SK-N-SH treated with all-trans-retinoic acid at 6 μM for 48 hours (cell line): ENCODE measurements around the gene EEFSEC.

ENCODE experiments used
- ATAC-seq: fragments of 200-7000 bp; cut with Tn5 transposase; 3 replicates; pipeline ENCODE4 v1.9.1; 2020; ENCODE audit warnings: mild to moderate bottlenecking, moderate library complexity
- ARNTL ChIP-seq: fragments of 450-650 bp; formaldehyde crosslinking; IDR thresholded peaks from 2 replicates; pipeline ENCODE4 v1.5.0; 2020; ENCODE audit warnings: low read depth, mild to moderate bottlenecking, moderate library complexity, borderline replicate concordance
- BACH2 ChIP-seq: fragments of 250-450 bp; sonication (Bioruptor Pico); IDR thresholded peaks from 2 replicates; pipeline ENCODE4 v1.9.0; 2021; ENCODE audit warnings: mild to moderate bottlenecking, borderline replicate concordance
- CSRNP3 ChIP-seq: fragments of 250-450 bp; sonication (Bioruptor Pico); IDR thresholded peaks from 2 replicates; pipeline ENCODE4 v1.5.1; 2021; ENCODE audit warnings: mild to moderate bottlenecking, moderate library complexity
- ESRRG ChIP-seq: fragments of 250-450 bp; sonication (Bioruptor Pico); IDR thresholded peaks from 2 replicates; pipeline ENCODE4 v1.6.1; 2021; ENCODE audit warnings: mild to moderate bottlenecking
- GLIS3 ChIP-seq: fragments of 250-450 bp; sonication (Bioruptor Pico); IDR thresholded peaks from 2 replicates; pipeline ENCODE4 v1.5.0; 2020; ENCODE audit warnings: mild to moderate bottlenecking, moderate library complexity
- ISL1 ChIP-seq: fragments of 250-450 bp; sonication (Bioruptor Pico); IDR thresholded peaks from 2 replicates; pipeline ENCODE4 v2.1.2; 2022; ENCODE audit warnings: mild to moderate bottlenecking, moderate library complexity
- OSR1 ChIP-seq: fragments of 250-450 bp; sonication (Bioruptor Pico); IDR thresholded peaks from 2 replicates; pipeline ENCODE4 v1.8.0; 2022; ENCODE audit warnings: moderate library complexity, mild to moderate bottlenecking, inconsistent platforms
- PPARA ChIP-seq: fragments of 250-450 bp; sonication (Bioruptor Pico); IDR thresholded peaks from 2 replicates; pipeline ENCODE4 v1.5.0; 2020; ENCODE audit warnings: mild to moderate bottlenecking, borderline replicate concordance
- RARB ChIP-seq: fragments of 250-450 bp; sonication (Bioruptor Pico); IDR thresholded peaks from 2 replicates; pipeline ENCODE4 v1.8.0; 2021; ENCODE audit warnings: mild to moderate bottlenecking, moderate library complexity
- SNAI2 ChIP-seq: fragments of 250-450 bp; sonication (Bioruptor Pico); IDR thresholded peaks from 2 replicates; pipeline ENCODE4 v1.5.0; 2020; ENCODE audit warnings: mild to moderate bottlenecking, moderate library complexity
- TCF4 ChIP-seq: fragments of 250-450 bp; sonication (Bioruptor Pico); IDR thresholded peaks from 2 replicates; pipeline ENCODE4 v1.8.0; 2021; ENCODE audit warnings: mild to moderate bottlenecking, moderate library complexity, borderline replicate concordance
- ZC3H10 ChIP-seq: fragments of 250-450 bp; sonication (Bioruptor Pico); IDR thresholded peaks from 2 replicates; pipeline ENCODE4 v1.5.1; 2021; ENCODE audit warnings: mild to moderate bottlenecking, moderate library complexity
- ZFP30 ChIP-seq: fragments of 450-650 bp; formaldehyde crosslinking; IDR thresholded peaks from 2 replicates; pipeline ENCODE4 v1.5.0; 2022; ENCODE audit warnings: mild to moderate bottlenecking, moderate library complexity
- ZNF565 ChIP-seq: fragments of 450-650 bp; formaldehyde crosslinking; conservative IDR thresholded peaks from 2 replicates; pipeline ENCODE4 v1.5.0; 2020; ENCODE audit warnings: low read depth, mild to moderate bottlenecking, moderate library complexity
- ZNF70 ChIP-seq: fragments of 450-650 bp; formaldehyde crosslinking; IDR thresholded peaks from 2 replicates; pipeline ENCODE4 v1.5.0; 2020; ENCODE audit warnings: mild to moderate bottlenecking, moderate library complexity
- ZNF8 ChIP-seq: fragments of 450-650 bp; formaldehyde crosslinking; IDR thresholded peaks from 2 replicates; pipeline ENCODE4 v1.5.0; 2020; ENCODE audit warnings: mild to moderate bottlenecking, moderate library complexity
- TF ChIP-seq, protein P1 (sequence below): fragments of 250-450 bp; sonication (Bioruptor Pico); IDR thresholded peaks from 2 replicates; pipeline ENCODE4 v1.5.1; 2020; ENCODE audit warnings: low read depth, mild to moderate bottlenecking, moderate library complexity
- TF ChIP-seq, protein P2 (sequence below): fragments of 250-450 bp; sonication (Bioruptor Pico); IDR thresholded peaks from 2 replicates; pipeline ENCODE4 v1.5.0; 2020; ENCODE audit warnings: mild to moderate bottlenecking, moderate library complexity
- TF ChIP-seq, protein P3 (sequence below): fragments of 250-450 bp; sonication (Bioruptor Pico); IDR thresholded peaks from 2 replicates; pipeline ENCODE4 v1.8.0; 2021; ENCODE audit warnings: low read depth, mild to moderate bottlenecking, moderate library complexity, borderline replicate concordance
- TF ChIP-seq, protein P4 (sequence below): fragments of 250-450 bp; sonication (Bioruptor Pico); IDR thresholded peaks from 2 replicates; pipeline ENCODE4 v1.8.0; 2020; ENCODE audit warnings: mild to moderate bottlenecking, moderate library complexity, borderline replicate concordance

The EEFSEC gene

DNA sequence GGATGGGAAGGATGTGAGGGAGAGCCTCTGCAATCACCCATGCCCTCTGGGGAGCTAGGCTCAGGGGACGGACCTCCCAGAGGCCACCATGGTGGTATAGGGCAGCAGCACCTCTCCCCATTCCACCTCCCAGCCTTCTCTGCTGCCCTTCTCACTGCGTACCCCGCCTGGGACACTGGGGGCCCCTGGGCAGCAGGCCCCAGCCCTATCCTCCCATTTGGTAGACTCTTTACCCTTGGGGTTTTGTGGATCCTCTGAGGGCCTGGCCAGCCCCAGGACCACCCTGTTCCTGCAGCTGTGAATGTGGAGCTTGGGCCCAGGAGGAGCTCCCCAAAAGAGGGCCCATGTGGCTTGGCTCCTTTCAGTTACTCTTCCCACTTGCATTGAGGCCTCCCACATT, 181.5 kb downstream of the EEFSEC start:
- TF ChIP-seq GLIS3 (CRISPR knock-in tag): no peak
- no peak for TF ChIP-seq ISL1
- ATAC-seq: no peak

- TF ChIP-seq ARNTL (CRISPR knock-in tag) (no peak), ESRRG (CRISPR knock-in tag) (no peak), PPARA (no peak), ZNF70 (CRISPR knock-in tag) (no peak), ZC3H10 (CRISPR knock-in tag) (no peak)
- ATAC-seq: no peak
Measured at GRCh38 chr3:128335621-128336296, 182.5 kb downstream of the EEFSEC start.

- no peak for ATAC-seq
- TF ChIP-seq, protein P1, sequence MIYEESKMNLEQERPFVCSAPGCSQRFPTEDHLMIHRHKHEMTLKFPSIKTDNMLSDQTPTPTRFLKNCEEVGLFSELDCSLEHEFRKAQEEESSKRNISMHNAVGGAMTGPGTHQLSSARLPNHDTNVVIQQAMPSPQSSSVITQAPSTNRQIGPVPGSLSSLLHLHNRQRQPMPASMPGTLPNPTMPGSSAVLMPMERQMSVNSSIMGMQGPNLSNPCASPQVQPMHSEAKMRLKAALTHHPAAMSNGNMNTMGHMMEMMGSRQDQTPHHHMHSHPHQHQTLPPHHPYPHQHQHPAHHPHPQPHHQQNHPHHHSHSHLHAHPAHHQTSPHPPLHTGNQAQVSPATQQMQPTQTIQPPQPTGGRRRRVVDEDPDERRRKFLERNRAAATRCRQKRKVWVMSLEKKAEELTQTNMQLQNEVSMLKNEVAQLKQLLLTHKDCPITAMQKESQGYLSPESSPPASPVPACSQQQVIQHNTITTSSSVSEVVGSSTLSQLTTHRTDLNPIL (CRISPR knock-in tag): no peak
- TF ChIP-seq, protein P2, sequence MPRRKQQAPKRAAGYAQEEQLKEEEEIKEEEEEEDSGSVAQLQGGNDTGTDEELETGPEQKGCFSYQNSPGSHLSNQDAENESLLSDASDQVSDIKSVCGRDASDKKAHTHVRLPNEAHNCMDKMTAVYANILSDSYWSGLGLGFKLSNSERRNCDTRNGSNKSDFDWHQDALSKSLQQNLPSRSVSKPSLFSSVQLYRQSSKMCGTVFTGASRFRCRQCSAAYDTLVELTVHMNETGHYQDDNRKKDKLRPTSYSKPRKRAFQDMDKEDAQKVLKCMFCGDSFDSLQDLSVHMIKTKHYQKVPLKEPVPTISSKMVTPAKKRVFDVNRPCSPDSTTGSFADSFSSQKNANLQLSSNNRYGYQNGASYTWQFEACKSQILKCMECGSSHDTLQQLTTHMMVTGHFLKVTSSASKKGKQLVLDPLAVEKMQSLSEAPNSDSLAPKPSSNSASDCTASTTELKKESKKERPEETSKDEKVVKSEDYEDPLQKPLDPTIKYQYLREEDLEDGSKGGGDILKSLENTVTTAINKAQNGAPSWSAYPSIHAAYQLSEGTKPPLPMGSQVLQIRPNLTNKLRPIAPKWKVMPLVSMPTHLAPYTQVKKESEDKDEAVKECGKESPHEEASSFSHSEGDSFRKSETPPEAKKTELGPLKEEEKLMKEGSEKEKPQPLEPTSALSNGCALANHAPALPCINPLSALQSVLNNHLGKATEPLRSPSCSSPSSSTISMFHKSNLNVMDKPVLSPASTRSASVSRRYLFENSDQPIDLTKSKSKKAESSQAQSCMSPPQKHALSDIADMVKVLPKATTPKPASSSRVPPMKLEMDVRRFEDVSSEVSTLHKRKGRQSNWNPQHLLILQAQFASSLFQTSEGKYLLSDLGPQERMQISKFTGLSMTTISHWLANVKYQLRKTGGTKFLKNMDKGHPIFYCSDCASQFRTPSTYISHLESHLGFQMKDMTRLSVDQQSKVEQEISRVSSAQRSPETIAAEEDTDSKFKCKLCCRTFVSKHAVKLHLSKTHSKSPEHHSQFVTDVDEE (CRISPR knock-in tag): no peak
Measured at GRCh38 chr3:128336337-128337156, 183.3 kb downstream of the EEFSEC start.

GRCh38 chr3:128337305-128337704, 184.0 kb downstream of the EEFSEC start:
- TF ChIP-seq CSRNP3 (CRISPR knock-in tag): no peak
- TF ChIP-seq, all 23 proteins: peak for 0
- no peak for ATAC-seq

- no peak for ATAC-seq
- TF ChIP-seq ZC3H10 (CRISPR knock-in tag) (no peak), ARNTL (CRISPR knock-in tag) (no peak), TCF4 (CRISPR knock-in tag) (no peak), ZNF8 (CRISPR knock-in tag) (no peak), RARB (CRISPR knock-in tag) (no peak), BACH2 (CRISPR knock-in tag) (no peak), CSRNP3 (CRISPR knock-in tag) (no peak), OSR1 (CRISPR knock-in tag) (no peak), ZNF565 (no peak), PPARA (no peak), ESRRG (CRISPR knock-in tag) (no peak), ISL1 (no peak), GLIS3 (CRISPR knock-in tag) (no peak), SNAI2 (no peak), ZFP30 (CRISPR knock-in tag) (no peak)
- TF ChIP-seq, protein P3, sequence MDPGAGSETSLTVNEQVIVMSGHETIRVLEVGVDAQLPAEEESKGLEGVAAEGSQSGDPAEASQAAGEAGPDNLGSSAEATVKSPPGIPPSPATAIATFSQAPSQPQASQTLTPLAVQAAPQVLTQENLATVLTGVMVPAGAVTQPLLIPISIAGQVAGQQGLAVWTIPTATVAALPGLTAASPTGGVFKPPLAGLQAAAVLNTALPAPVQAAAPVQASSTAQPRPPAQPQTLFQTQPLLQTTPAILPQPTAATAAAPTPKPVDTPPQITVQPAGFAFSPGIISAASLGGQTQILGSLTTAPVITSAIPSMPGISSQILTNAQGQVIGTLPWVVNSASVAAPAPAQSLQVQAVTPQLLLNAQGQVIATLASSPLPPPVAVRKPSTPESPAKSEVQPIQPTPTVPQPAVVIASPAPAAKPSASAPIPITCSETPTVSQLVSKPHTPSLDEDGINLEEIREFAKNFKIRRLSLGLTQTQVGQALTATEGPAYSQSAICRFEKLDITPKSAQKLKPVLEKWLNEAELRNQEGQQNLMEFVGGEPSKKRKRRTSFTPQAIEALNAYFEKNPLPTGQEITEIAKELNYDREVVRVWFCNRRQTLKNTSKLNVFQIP (CRISPR knock-in tag): no peak
- TF ChIP-seq, protein P4, sequence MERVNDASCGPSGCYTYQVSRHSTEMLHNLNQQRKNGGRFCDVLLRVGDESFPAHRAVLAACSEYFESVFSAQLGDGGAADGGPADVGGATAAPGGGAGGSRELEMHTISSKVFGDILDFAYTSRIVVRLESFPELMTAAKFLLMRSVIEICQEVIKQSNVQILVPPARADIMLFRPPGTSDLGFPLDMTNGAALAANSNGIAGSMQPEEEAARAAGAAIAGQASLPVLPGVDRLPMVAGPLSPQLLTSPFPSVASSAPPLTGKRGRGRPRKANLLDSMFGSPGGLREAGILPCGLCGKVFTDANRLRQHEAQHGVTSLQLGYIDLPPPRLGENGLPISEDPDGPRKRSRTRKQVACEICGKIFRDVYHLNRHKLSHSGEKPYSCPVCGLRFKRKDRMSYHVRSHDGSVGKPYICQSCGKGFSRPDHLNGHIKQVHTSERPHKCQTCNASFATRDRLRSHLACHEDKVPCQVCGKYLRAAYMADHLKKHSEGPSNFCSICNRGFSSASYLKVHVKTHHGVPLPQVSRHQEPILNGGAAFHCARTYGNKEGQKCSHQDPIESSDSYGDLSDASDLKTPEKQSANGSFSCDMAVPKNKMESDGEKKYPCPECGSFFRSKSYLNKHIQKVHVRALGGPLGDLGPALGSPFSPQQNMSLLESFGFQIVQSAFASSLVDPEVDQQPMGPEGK (CRISPR knock-in tag): no peak
Measured at GRCh38 chr3:128338536-128339330, 185.5 kb downstream of the EEFSEC start.
